Measurements from ENCODE around the gene AZI2.

The AZI2 gene

GRCh38 chr3:28308196-28308595 is 40.4 kb downstream of the AZI2 start:
- H3K4me1 ChIP-seq (ENCODE audit: control insufficient read depth in 1 of 2, insufficient read depth in 2 of 2, low read length in 2 of 2), result no peaks in the 10 kb centered on the region
- no peak overlapping the region for H3K27ac ChIP-seq (ENCODE audit: low read depth, low read length)
- H3K9ac ChIP-seq (ENCODE audit: low read depth in 1 of 2, low read length in 2 of 2), result no peak overlapping the region
- H3K36me3 ChIP-seq (ENCODE audit: control insufficient read depth in 1 of 2, insufficient read depth in 2 of 2, low read length in 2 of 2), result no peaks in the 10 kb centered on the region
- H3K9me3 ChIP-seq (ENCODE audit: control insufficient read depth in 1 of 2, low read length in 2 of 2), result no peaks in the 10 kb centered on the region
- no peaks in the 10 kb centered on the region for H3K27me3 ChIP-seq (ENCODE audit: control insufficient read depth in 1 of 2, insufficient read depth in 2 of 2, low read length in 2 of 2)
- H3K4me3 ChIP-seq (ENCODE audit: low read depth in 1 of 2, low read length in 2 of 2), result no peak overlapping the region

- no peak overlapping the region for H3K9ac ChIP-seq (ENCODE audit: low read depth in 1 of 2, low read length in 2 of 2)
- no peak overlapping the region for H3K27ac ChIP-seq (ENCODE audit: low read depth, low read length)
- H3K4me1 ChIP-seq (ENCODE audit: control insufficient read depth in 1 of 2, insufficient read depth in 2 of 2, low read length in 2 of 2), result no peaks in the 10 kb centered on the region
- H3K4me3 ChIP-seq (ENCODE audit: low read depth in 1 of 2, low read length in 2 of 2), result no peak overlapping the region
- H3K27me3 ChIP-seq (ENCODE audit: control insufficient read depth in 1 of 2, insufficient read depth in 2 of 2, low read length in 2 of 2), result no peaks in the 10 kb centered on the region
- no peaks in the 10 kb centered on the region for H3K9me3 ChIP-seq (ENCODE audit: control insufficient read depth in 1 of 2, low read length in 2 of 2)
- H3K36me3 ChIP-seq (ENCODE audit: control insufficient read depth in 1 of 2, insufficient read depth in 2 of 2, low read length in 2 of 2), result no peaks in the 10 kb centered on the region
Measured at GRCh38 chr3:28301688-28302087, 46.9 kb downstream of the AZI2 start.

- no peaks in the 10 kb centered on the region for H3K27me3 ChIP-seq (ENCODE audit: control insufficient read depth in 1 of 2, insufficient read depth in 2 of 2, low read length in 2 of 2)
- no peaks in the 10 kb centered on the region for H3K36me3 ChIP-seq (ENCODE audit: control insufficient read depth in 1 of 2, insufficient read depth in 2 of 2, low read length in 2 of 2)
- peaks cover 0 to 4% of the 10 kb centered on the region in 2 donors for H3K4me1 ChIP-seq (ENCODE audit: control insufficient read depth in 1 of 2, insufficient read depth in 2 of 2, low read length in 2 of 2)
- H3K27ac ChIP-seq (ENCODE audit: low read depth, low read length), result no peak overlapping the region
- no peak overlapping the region for H3K9ac ChIP-seq (ENCODE audit: low read depth in 1 of 2, low read length in 2 of 2)
- no peak overlapping the region for H3K4me3 ChIP-seq (ENCODE audit: low read depth in 1 of 2, low read length in 2 of 2)
- H3K9me3 ChIP-seq (ENCODE audit: control insufficient read depth in 1 of 2, low read length in 2 of 2), result no peaks in the 10 kb centered on the region
Measured at GRCh38 chr3:28300345-28300962, 48.2 kb downstream of the AZI2 start.

- no peaks in the 10 kb centered on the region for H3K27me3 ChIP-seq (ENCODE audit: control insufficient read depth in 1 of 2, insufficient read depth in 2 of 2, low read length in 2 of 2)
- no peaks in the 10 kb centered on the region for H3K36me3 ChIP-seq (ENCODE audit: control insufficient read depth in 1 of 2, insufficient read depth in 2 of 2, low read length in 2 of 2)
- peaks cover 0 to 4% of the 10 kb centered on the region in 2 donors for H3K4me1 ChIP-seq (ENCODE audit: control insufficient read depth in 1 of 2, insufficient read depth in 2 of 2, low read length in 2 of 2)
- no peak overlapping the region for H3K4me3 ChIP-seq (ENCODE audit: low read depth in 1 of 2, low read length in 2 of 2)
- H3K9me3 ChIP-seq (ENCODE audit: control insufficient read depth in 1 of 2, low read length in 2 of 2), result no peaks in the 10 kb centered on the region
- H3K9ac ChIP-seq (ENCODE audit: low read depth in 1 of 2, low read length in 2 of 2), result no peak overlapping the region
- H3K27ac ChIP-seq (ENCODE audit: low read depth, low read length), result no peak overlapping the region
Measured at GRCh38 chr3:28299705-28300104, 48.9 kb downstream of the AZI2 start.

- no peak overlapping the region for H3K27ac ChIP-seq (ENCODE audit: low read depth, low read length)
- H3K4me3 ChIP-seq (ENCODE audit: low read depth in 1 of 2, low read length in 2 of 2), result no peak overlapping the region
- no peak overlapping the region for H3K9ac ChIP-seq (ENCODE audit: low read depth in 1 of 2, low read length in 2 of 2)
- H3K36me3 ChIP-seq (ENCODE audit: control insufficient read depth in 1 of 2, insufficient read depth in 2 of 2, low read length in 2 of 2), result peaks cover 0 to 1% of the 10 kb centered on the region in 2 donors
- H3K9me3 ChIP-seq (ENCODE audit: control insufficient read depth in 1 of 2, low read length in 2 of 2), result no peaks in the 10 kb centered on the region
- no peaks in the 10 kb centered on the region for H3K27me3 ChIP-seq (ENCODE audit: control insufficient read depth in 1 of 2, insufficient read depth in 2 of 2, low read length in 2 of 2)
- peaks cover 0 to 4% of the 10 kb centered on the region in 2 donors for H3K4me1 ChIP-seq (ENCODE audit: control insufficient read depth in 1 of 2, insufficient read depth in 2 of 2, low read length in 2 of 2)
Measured at GRCh38 chr3:28295898-28296490, 52.6 kb downstream of the AZI2 start.

- Histone ChIP-seq H3K27ac (ENCODE audit: low read depth, low read length) (no peak overlapping the region), H3K4me3 (ENCODE audit: low read depth in 1 of 2, low read length in 2 of 2) (no peak overlapping the region), H3K4me1 (ENCODE audit: control insufficient read depth in 1 of 2, insufficient read depth in 2 of 2, low read length in 2 of 2) (peaks cover 0 to 4% of the 10 kb centered on the region in 2 donors), H3K9me3 (ENCODE audit: control insufficient read depth in 1 of 2, low read length in 2 of 2) (no peaks in the 10 kb centered on the region), H3K36me3 (ENCODE audit: control insufficient read depth in 1 of 2, insufficient read depth in 2 of 2, low read length in 2 of 2) (peaks cover 0 to 3% of the 10 kb centered on the region in 2 donors), H3K27me3 (ENCODE audit: control insufficient read depth in 1 of 2, insufficient read depth in 2 of 2, low read length in 2 of 2) (no peaks in the 10 kb centered on the region), H3K9ac (ENCODE audit: low read depth in 1 of 2, low read length in 2 of 2) (no peak overlapping the region)
Measured at GRCh38 chr3:28294667-28295413, 53.8 kb downstream of the AZI2 start.

- Histone ChIP-seq H3K36me3 (ENCODE audit: control insufficient read depth in 1 of 2, insufficient read depth in 2 of 2, low read length in 2 of 2) (peaks cover 0 to 3% of the 10 kb centered on the region in 2 donors), H3K27me3 (ENCODE audit: control insufficient read depth in 1 of 2, insufficient read depth in 2 of 2, low read length in 2 of 2) (no peaks in the 10 kb centered on the region), H3K9me3 (ENCODE audit: control insufficient read depth in 1 of 2, low read length in 2 of 2) (no peaks in the 10 kb centered on the region), H3K9ac (ENCODE audit: low read depth in 1 of 2, low read length in 2 of 2) (no peak overlapping the region), H3K4me3 (ENCODE audit: low read depth in 1 of 2, low read length in 2 of 2) (no peak overlapping the region), H3K4me1 (ENCODE audit: control insufficient read depth in 1 of 2, insufficient read depth in 2 of 2, low read length in 2 of 2) (peaks cover 0 to 4% of the 10 kb centered on the region in 2 donors), H3K27ac (ENCODE audit: low read depth, low read length) (no peak overlapping the region)
Measured at GRCh38 chr3:28292622-28293021, 56.0 kb downstream of the AZI2 start.

GRCh38 chr3:28291577-28291976 is 57.0 kb downstream of the AZI2 start:
- H3K9me3 ChIP-seq (ENCODE audit: control insufficient read depth in 1 of 2, low read length in 2 of 2), result no peaks in the 10 kb centered on the region
- peaks cover 0 to 3% of the 10 kb centered on the region in 2 donors for H3K36me3 ChIP-seq (ENCODE audit: control insufficient read depth in 1 of 2, insufficient read depth in 2 of 2, low read length in 2 of 2)
- H3K9ac ChIP-seq (ENCODE audit: low read depth in 1 of 2, low read length in 2 of 2), result no peak overlapping the region
- H3K27ac ChIP-seq (ENCODE audit: low read depth, low read length), result no peak overlapping the region
- H3K4me3 ChIP-seq (ENCODE audit: low read depth in 1 of 2, low read length in 2 of 2), result no peak overlapping the region
- peaks cover 0 to 4% of the 10 kb centered on the region in 2 donors for H3K4me1 ChIP-seq (ENCODE audit: control insufficient read depth in 1 of 2, insufficient read depth in 2 of 2, low read length in 2 of 2)
- no peaks in the 10 kb centered on the region for H3K27me3 ChIP-seq (ENCODE audit: control insufficient read depth in 1 of 2, insufficient read depth in 2 of 2, low read length in 2 of 2)

- H3K27me3 ChIP-seq (ENCODE audit: control insufficient read depth in 1 of 2, insufficient read depth in 2 of 2, low read length in 2 of 2), result no peaks in the 10 kb centered on the region
- H3K4me1 ChIP-seq (ENCODE audit: control insufficient read depth in 1 of 2, insufficient read depth in 2 of 2, low read length in 2 of 2), result peaks cover 0 to under 1% of the 10 kb centered on the region in 2 donors
- no peak overlapping the region for H3K9ac ChIP-seq (ENCODE audit: low read depth in 1 of 2, low read length in 2 of 2)
- no peak overlapping the region for H3K4me3 ChIP-seq (ENCODE audit: low read depth in 1 of 2, low read length in 2 of 2)
- H3K36me3 ChIP-seq (ENCODE audit: control insufficient read depth in 1 of 2, insufficient read depth in 2 of 2, low read length in 2 of 2), result peaks cover 0 to 3% of the 10 kb centered on the region in 2 donors
- H3K9me3 ChIP-seq (ENCODE audit: control insufficient read depth in 1 of 2, low read length in 2 of 2), result no peaks in the 10 kb centered on the region
- H3K27ac ChIP-seq (ENCODE audit: low read depth, low read length), result no peak overlapping the region
Measured at GRCh38 chr3:28290863-28291300, 57.7 kb downstream of the AZI2 start.

GRCh38 chr3:28287046-28287445 is 61.6 kb downstream of the AZI2 start:
- H3K4me1 ChIP-seq (ENCODE audit: control insufficient read depth in 1 of 2, insufficient read depth in 2 of 2, low read length in 2 of 2), result no peaks in the 10 kb centered on the region
- no peak overlapping the region for H3K9ac ChIP-seq (ENCODE audit: low read depth in 1 of 2, low read length in 2 of 2)
- H3K4me3 ChIP-seq (ENCODE audit: low read depth in 1 of 2, low read length in 2 of 2), result no peak overlapping the region
- H3K27ac ChIP-seq (ENCODE audit: low read depth, low read length), result no peak overlapping the region
- H3K9me3 ChIP-seq (ENCODE audit: control insufficient read depth in 1 of 2, low read length in 2 of 2), result no peaks in the 10 kb centered on the region
- peaks cover 0 to 3% of the 10 kb centered on the region in 2 donors for H3K36me3 ChIP-seq (ENCODE audit: control insufficient read depth in 1 of 2, insufficient read depth in 2 of 2, low read length in 2 of 2)
- no peaks in the 10 kb centered on the region for H3K27me3 ChIP-seq (ENCODE audit: control insufficient read depth in 1 of 2, insufficient read depth in 2 of 2, low read length in 2 of 2)
